Gastroesophageal sphincter (tissue), 3 donors: ENCODE results near the gene RERG.

Source experiments
- EP300 ChIP-seq: sonication (generic); formaldehyde crosslinking; IDR thresholded peaks from one replicate; pipeline ENCODE4 v1.6.1; 2017; ENCODE audit warnings: antibody characterized with exemption, mild to moderate bottlenecking
- POLR2A ChIP-seq, 2 donors: fragments of 450-650 bp; IDR thresholded peaks; one replicate each; pipeline ENCODE4 v1.6.1; 2017; ENCODE audit warnings: antibody characterized with exemption in 2 of 2, mild to moderate bottlenecking in 2 of 2, moderate library complexity in 1 of 2
- POLR2AphosphoS5 ChIP-seq: sonication (generic); formaldehyde crosslinking; IDR thresholded peaks from one replicate; pipeline ENCODE4 v1.6.1; 2017; ENCODE audit warnings: antibody characterized with exemption
- TF ChIP-seq, protein P1 (sequence below), 4 experiments: fragments of 200-600 bp in 2 of 4; fragments of 450-650 bp in 2 of 4; sonication (generic) in 1 of 4; IDR thresholded peaks; one replicate each; pipeline ENCODE4 v1.5.1; 2017 to 2019; ENCODE audit warnings: antibody characterized with exemption in 4 of 4, mild to moderate bottlenecking in 2 of 4, moderate library complexity in 2 of 4

DNA sequence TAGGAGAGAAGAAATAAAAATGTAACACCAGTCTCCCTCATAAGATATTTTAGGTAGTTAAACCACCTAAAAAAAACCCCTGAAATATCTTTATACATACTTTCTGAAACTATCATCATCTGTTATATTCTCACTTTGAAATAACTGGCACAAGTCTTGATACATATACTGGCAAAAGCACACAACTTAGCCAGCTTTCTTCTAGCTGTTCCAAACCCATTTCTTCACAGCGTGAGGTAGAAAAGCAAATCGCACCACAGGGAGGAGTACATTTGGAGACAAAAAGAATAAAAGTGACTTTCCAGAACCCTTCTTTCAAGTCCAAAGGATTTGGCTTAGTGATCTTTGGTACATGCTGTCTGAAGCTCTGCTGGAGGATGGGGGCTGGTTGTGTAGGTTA, 78.5 kb downstream of the RERG start:
- TF ChIP-seq, protein P1, sequence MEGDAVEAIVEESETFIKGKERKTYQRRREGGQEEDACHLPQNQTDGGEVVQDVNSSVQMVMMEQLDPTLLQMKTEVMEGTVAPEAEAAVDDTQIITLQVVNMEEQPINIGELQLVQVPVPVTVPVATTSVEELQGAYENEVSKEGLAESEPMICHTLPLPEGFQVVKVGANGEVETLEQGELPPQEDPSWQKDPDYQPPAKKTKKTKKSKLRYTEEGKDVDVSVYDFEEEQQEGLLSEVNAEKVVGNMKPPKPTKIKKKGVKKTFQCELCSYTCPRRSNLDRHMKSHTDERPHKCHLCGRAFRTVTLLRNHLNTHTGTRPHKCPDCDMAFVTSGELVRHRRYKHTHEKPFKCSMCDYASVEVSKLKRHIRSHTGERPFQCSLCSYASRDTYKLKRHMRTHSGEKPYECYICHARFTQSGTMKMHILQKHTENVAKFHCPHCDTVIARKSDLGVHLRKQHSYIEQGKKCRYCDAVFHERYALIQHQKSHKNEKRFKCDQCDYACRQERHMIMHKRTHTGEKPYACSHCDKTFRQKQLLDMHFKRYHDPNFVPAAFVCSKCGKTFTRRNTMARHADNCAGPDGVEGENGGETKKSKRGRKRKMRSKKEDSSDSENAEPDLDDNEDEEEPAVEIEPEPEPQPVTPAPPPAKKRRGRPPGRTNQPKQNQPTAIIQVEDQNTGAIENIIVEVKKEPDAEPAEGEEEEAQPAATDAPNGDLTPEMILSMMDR (IDR thresholded peaks at IDR 0.05) = no peak
- TF ChIP-seq POLR2AphosphoS5 (no peak), POLR2A (IDR thresholded peaks at IDR 0.05) (no peak), EP300 (no peak)
